HG03354 (cell line): ENCODE measurements around the gene ANKRD55.

Experiments used
- ATAC-seq: cut with Tn5 transposase; IDR thresholded peaks from one replicate; pipeline ENCODE4 v1.9.1; 2021; ENCODE audit warnings: mild to moderate bottlenecking; ENCODE audit not compliant: unreplicated experiment, poor library complexity, severe bottlenecking

Gene ANKRD55

DNA sequence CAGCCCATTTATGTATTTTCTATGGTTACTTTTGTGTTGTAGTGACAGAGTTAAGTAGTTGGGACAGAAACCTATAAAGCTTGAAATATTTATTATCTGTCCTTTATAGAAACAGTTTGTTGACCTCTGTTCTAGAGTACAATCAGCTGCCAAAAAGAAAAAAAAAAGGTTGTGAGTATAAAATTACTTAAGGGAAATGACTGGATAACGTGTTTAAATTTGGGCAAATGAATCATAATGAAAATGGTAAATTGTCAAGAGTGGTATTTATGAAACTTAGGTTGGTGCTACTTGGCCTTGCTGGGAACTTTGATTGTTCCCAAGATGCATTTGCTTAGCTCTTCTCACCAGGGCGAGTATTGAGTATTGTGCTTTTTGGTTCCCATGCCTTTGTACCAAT lies 168.1 kb downstream of the ANKRD55 start:
- no peak for ATAC-seq

DNA sequence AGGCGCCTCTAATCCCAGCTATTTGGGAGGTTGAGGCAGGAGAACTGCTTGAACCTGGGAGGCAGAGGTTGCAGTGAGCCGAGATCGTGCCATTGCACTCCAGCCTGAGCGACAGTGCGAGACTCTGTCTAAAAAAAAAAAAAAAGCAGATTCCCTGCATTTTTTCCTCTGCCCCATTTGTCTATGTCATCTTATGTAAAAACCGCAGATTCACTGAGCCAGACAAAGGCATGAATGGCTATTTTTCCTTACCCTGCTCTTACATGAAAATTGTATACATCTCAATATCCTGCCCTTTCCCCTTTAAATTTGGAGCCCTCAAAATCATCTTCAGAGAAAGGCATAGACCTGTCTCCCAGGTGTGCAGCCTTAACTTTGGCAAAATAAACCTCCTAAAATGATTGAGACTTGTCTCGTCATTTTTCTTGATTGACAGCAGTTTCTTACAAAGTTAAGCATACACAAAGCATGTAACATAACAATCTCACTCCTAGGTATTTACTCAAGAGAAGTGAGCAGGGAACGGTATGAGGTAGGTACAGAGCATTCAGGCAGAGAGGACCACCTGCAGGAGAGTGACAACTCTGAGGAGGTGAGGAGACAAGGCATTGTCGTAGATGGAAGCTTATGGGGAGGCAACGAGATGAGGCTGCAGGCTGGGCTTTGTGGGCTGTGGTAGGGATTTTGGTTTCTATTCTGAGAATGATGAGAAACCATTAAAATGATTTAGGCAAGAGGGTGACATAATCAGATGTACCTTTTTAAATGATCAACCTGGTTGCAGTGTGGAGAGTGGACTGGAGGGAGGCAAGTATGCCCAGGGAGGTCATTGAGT lies 172.6 kb downstream of the ANKRD55 start:
- no peak for ATAC-seq

DNA sequence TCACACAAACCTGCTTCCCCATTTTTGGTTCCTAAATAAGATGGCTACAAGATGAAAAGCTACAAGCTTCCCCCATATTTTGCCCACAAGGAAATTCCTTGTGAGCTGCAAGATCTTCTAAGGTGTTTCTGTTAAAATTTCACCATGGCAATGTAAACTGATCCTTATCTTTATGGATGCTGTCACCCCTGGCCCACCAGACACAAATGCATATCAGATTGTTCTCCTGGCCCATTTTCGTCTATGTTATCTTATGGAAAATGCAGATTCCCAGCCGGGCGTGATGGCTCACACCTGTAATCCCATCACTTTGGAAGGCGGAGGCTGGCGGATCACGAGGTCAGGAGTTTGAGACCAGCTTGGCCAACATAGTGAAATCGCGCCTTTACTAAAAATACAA lies 173.3 kb downstream of the ANKRD55 start:
- no peak for ATAC-seq

DNA sequence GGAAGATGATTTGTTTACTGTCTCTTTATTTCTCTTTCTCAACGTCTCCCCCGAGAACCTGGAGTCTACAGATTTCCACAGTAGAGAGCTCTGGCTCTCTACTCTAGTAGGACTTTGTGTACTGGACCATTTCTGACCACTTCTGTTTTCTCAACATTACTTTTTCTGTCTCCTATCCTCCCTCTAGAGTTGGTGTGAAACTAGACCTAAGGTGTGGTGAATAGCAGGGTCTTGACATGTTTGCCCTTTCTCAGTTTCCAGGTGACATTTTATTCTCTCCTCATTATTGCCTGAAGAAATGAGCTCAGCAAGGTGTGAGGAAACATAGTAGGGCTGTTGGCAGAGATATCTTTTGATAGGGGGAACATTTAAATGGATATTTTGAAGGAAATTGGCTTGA lies 176.3 kb downstream of the ANKRD55 start:
- ATAC-seq = peak; percentile 83

DNA sequence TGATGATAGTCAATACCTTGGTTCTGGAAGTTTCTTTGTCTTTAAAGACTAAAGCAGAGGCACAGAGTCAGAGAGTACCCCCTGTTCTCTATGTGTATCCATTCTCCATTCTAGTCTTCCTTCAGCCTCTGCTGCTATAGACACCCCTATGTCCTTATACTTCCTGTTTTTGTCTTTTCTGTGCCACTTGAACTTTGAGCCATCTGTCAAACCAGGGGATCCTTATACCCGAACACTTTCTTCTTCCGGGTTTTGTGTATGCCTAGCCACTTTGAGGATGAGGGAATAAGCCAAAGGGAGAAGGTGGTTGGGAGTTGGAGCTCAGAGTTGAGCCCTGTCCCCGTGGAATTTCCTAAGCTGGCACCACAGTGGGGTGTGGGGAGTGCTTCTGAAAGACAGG lies 177.3 kb downstream of the ANKRD55 start:
- ATAC-seq = no peak

DNA sequence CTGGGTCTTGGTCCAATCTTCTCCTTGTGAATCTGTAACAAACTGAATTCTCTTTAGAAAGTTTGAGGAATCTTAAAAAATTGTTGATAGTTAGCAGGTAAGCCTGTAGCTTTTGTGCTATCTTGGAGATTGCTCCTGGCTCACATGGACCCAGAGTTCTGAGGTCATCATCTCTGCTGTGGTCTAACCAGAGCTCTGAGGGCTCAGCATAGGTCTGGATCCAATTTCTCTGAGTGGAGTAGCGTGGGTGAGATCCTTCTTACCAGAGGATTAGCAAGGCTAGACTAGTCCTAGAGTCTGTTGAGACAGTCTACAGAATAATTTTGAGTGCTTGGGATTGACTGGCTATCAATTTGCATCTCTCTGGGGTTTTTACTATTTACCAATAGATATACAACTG lies 177.8 kb downstream of the ANKRD55 start:
- no peak for ATAC-seq

DNA sequence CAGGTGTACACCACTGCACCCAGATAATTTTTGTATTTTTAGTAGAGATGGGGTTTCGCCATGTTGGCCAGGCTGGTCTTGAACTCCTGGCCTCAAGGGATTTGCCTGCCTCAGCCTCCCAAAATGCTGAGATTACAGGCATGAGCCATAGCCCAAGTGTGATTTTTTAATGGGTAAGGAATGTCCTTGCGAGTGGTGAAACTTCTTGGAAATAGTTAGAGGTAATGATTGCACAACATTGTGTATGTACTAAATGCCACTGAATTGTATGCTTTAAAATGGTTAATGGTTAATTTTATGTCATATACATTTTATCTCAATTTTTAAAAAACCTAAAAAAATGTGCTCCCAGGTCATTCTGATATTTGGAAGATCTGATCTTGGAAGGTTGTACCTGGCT lies 178.5 kb downstream of the ANKRD55 start:
- no peak for ATAC-seq

DNA sequence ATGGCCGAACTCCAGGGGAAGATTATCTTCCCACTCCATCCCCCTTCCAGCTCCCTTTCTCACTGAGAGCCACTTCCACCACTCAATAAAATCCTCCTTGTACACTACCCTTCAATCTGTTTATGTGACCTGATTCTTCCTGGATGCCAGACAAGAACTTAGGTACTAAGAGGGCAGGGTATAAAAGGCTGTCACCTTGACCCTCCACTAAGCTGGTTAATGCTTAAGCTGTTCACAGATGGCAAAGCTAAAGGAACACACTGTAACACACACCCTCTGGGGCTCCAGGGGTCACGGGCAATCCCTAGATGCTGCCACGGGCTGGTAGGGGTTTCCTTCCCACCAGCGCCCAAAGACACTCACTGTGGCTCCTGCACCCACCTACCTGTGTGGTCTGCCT lies 179.8 kb downstream of the ANKRD55 start:
- ATAC-seq = no peak

DNA sequence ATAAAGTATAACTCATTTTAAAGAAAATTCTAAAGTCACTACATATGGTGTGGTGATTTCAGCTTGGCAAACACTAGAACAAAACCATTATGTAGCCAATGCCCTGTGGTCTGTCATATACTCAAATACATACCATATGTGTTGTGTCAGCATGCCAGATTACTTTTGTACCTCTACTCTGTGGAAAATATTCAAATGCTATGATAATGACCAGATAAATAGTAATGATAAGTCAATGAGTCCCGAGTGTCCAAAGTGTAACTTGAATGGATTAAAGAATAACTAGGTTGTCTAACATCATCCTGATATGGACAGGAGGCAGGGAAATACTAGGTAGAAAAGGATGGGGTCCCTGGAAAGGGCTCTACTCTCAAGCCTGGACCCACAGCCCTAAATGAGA lies 180.4 kb downstream of the ANKRD55 start:
- no peak for ATAC-seq

DNA sequence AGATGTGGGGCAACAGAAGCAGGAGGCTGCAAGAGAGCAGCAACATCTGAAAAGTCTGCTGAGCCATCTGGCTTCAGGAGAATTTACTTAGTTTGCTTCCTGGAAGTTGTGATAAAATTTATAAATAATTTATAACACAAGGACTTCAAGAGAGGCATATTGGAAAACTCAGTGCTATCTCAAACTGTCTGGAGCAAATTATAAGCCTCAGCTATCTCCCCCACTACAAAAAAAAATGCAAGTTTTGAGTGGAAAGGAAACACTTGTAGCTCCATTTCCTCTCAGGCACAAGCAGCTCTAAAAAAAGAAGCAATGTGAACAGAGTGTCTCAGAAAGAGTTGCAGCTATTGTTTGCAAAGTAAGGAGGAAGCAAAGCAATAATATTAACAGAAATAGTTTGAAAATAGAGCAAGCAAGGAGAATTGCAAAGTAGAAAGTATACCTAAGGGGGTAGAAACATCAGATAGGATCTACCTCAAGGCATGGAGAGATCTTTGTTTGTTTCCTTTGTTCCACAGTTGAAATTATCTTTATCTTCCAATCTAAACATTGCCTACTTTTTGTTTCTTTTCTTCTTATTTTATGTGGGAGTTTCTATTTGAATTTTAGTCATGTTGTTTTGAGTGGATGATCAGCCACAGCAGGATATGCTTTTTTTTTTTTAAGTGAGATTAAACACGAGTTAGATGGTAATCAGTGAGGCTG lies 182.4 kb downstream of the ANKRD55 start:
- no peak for ATAC-seq
